ENCODE results near the gene DCUN1D2.
"Not testable (repeated sequence)": the region's sequence is repeated elsewhere in the genome, so short reads cannot be mapped to it uniquely, and the experiment has no call there.

Gene DCUN1D2

DNA sequence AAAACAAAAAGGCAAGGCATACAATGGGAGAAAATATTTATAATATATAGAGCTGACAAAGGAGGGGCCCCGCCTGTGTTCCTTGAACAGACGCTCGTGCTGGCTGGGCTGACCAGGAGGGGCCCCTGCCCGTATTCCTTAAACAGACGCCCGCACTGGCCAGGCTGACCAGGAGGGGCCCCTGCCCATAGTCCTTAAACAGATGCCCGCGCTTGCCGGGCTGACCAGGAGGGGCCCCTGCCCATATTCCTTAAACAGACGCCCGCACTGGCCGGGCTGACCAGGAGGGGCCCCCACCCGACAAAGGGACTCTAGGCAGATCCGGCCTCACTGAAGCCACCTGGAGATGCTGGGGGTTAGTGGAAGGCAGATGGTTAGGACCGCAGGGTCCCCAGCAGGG is 46.5 kb downstream of the DCUN1D2 start:
- no peak for DNase-seq

DNA sequence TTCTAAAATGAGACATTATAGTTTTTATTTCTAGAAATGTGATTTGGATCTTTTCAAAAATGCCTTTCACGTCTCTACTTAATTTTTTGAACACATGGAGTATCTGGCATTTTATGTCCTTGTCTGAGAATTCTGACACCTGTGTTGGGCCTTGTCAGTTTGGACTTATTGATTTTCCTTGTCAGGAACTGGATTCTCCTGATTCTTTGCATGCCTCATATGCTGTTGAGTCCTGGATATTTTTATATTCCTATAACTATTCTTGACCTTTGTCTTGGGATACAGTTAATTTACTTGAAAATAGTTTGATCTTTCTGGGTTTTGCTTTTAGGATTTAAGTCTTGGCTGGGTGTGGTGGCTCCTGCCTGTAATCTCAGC is 47.5 kb downstream of the DCUN1D2 start:
- DNase-seq, result no peak

DNA sequence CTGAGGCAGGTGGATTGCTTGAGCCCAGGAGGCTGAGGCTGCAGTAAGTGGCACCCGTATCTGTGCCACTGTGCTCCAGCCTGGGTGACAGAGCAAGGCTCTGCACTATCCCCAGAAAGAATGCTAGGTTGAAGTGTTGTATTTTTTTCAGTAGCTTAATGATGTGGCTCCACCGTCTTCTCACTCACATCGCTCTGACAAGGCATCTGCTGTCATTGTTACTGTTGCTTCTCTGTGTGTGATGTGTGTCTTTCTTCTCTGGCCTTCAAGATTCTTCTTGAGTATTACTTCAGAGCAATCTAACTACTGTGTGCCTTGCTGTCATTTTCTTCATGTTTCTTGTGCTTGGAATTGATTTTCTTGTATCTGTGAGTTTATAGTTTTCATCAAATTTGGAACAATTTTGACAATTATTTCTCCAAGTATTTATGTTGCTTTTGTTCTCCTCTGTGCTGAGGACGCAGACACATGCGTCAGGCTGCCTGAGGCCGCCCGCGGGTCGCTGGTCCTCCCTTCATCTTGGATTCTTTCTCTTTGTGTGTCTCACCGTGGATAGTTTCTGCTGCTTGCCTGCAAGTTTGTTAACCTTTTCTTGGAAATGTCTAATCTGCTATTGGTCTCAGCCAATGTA is 48.0 kb downstream of the DCUN1D2 start:
- no peak for DNase-seq

DNA sequence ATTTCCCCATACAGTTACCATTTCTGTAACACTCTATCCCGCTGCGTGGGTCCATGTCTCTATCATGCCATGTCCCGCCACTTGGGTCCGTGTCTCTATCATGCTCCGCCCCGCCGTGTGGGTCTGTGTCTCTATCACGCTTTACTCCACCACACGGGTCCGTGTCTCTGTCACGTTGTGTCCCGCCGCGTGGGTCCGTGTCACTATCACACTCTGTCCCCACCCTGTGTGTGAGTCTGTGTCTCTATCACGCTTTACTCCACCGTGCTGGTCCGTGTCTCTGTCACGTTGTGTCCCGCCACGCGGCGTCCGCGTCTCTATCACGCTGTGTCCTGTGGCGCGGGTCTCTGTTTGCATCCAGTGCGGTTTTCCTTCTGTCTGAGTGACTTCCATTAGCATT is 48.9 kb downstream of the DCUN1D2 start:
- DNase-seq, result no peak

DNA sequence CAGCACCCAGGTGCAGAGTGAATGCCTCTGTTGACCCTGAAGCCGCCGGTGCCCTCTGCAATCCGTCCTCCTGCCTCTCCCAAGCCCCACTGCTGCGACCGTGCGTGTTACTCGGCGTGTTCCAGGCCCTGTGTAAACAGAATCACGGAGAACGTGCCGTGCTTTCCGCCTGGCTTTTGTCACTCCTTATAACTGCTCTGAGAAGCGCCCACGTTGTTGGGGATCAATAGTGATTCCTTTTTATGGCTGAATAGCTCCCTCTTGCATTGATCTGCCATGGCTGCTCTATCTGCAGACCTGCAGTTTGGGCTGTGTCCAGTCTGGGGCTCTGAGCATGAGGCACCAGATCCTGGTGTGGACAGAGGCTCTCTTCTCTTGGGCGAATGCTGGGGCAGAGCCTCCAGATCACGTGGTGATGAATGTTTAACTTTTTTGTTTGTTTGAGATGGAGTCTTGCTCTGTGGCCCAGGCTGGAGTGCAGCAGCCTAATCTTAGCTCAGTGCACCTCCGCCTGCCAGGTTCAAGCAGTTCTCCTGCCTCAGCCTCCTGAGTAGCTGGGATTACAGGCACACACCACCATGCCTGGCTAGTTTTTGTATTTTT is 53.0 kb downstream of the DCUN1D2 start:
- DNase-seq, result no peak

DNA sequence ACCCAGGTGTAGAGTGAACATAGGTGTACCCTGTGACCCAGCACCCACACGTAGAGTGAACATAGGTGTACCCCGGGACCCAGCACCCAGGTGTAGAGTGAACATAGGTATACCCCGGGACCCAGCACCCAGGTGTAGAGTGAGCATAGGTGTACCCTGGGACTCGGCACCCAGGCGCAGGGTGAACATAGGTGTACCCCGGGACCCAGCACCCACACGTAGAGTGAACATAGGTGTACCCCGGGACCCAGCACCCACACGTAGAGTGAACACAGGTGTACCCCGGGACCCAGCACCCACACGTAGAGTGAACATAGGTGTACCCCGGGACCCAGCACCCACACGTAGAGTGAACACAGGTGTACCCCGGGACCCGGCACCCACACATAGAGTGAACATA is 53.6 kb downstream of the DCUN1D2 start:
- not testable (repeated sequence) for DNase-seq

DNA sequence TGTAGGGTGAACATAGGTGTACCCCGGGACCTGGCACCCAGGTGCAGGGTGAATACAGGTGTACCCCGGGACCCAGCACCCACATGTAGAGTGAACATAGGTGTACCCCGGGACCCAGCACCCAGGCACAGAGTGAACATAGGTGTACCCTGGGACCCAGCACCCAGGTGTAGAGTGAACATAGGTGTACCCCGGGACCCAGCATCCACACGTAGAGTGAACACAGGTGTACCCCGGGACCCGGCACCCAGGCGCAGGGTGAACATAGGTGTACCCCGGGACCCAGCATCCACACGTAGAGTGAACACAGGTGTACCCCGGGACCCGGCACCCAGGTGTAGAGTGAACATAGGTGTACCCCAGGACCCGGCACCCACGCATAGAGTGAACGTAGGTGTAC is 54.6 kb downstream of the DCUN1D2 start:
- DNase-seq, result not testable (repeated sequence)

DNA sequence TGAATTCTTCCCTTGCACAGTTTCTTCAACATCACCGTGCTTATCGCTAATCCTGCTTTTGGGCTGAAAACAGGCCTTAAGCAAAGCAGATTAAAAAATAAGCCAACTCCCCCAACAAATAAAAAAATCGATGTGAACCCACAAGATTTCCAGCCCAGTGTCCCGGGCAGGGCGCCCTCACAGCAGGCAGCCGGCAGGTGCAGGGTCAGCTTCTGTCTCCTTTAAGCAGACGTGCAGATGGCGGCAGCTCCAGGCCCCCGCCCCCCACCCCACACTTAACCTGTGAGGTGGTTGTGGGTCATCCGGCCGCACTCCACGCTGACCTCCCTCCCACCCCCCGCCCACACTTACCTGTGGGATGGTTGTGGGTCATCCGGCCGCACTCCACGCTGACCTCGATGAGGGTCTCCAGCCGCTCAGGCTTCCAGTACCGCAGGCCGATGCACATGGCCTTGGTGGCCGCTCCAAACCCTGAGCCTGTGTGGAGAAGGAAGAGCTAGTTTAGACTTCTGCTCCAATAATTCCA is 57.1 kb downstream of the DCUN1D2 start:
- no peak for DNase-seq

DNA sequence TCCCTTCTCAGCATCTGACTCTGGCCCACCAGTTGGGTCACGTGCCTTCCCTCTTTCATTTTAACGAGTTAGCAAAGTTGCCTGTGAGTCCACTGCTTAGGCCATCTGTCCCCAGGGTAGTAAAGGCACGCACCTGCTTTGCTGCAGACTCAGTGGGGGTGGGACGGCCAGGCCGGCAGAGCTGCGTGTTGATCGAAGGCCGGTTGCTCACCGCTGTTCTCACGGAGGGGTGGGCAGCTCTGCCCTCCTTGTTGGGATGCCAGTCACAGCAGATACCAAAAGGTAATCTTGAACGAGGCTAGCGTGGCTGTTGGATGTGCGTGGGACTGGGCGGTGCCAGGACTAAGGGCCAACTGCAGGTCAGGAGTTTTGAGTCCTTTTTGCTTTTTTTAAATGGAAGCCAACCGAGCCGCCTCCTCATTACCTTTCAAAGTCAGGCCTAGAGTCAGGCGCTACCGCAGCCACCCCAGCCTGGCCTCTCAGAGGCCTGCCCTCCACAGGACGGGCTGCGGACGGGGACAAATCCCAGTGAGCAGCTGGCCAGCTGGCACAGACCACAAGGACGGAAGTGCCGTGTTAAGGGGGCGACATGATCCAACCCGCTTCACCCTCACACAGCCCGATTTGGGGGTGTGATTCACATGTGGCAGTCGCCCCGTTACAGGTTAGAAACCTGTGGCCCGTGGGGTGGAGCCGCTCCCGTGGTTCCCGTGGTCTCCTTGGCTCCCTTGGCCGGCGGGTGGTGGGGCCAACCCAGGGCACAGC is 57.8 kb downstream of the DCUN1D2 start:
- DNase-seq, result no peak

DNA sequence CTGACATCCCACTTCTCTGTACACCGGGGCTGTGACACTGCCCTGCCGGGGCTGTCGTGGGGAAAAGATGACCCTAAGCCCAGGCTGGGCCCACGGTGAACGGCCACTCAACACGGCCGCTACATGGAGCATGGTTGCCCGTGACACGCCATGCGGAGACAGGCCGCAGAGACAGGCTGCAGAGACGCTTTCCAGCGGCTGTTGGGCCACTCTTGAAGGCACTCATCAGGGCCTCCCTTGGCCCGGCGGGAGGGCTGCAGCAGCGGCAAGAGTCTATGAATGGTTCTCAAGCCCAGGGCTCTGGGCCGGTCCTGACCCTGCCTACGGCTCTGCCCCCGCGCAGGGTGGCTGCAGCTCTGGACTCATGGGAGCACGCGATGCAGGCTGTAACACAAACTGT is 59.3 kb downstream of the DCUN1D2 start:
- no peak for DNase-seq

DNA sequence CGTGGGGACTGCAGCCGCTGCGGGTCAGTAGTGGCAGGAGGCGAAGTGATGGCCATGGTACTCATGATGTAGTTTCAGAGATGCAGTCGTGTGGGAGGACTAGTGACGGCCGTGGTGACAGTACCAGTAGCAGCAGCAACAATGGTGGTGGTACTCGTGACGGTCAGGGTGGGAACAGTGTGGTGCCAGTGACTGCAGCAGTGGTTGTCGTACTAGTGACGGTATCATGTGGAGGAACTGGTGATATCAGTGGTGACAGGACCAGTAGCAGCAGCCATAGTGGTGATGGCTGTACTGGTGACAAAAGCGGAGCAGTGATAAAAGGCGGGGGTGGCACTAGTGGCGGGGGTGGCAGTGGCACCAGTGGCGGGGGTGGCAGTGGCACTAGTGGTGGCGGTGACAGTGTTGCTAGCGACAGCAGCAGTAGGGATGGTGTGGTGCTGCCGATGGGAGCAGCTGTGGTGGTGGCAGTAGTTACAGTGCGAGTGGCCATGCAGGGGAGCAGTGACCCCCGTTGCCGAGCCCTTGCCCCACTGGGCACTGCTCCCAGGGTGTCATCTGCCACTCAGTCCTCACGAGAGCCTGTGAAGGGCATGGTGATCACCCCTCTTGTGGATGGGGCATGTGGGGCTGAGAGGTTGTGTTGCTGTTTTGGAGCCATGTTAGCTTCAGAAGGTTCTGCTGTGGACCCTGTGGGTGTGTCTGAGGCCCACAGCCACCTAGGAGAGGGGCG is 60.0 kb downstream of the DCUN1D2 start:
- no peak for DNase-seq

DNA sequence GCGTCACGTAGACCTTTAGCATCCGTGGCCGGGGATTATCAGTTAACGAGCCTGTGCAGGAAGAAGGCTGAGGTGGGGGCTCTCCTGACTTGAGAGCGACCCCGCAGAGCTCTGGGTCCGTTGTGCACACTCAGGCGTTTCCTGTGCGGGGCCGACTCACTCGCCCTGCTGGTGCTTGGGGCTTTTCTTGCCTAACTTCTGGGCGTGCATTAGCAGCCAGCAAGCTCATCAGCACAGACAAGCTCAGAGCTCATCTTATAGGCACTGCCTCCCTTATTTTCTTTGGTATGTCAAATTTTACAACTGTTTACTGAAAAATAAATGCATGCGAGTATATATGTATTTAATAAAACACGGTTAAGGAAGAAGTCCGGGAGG is 60.9 kb downstream of the DCUN1D2 start:
- no peak for DNase-seq

DNA sequence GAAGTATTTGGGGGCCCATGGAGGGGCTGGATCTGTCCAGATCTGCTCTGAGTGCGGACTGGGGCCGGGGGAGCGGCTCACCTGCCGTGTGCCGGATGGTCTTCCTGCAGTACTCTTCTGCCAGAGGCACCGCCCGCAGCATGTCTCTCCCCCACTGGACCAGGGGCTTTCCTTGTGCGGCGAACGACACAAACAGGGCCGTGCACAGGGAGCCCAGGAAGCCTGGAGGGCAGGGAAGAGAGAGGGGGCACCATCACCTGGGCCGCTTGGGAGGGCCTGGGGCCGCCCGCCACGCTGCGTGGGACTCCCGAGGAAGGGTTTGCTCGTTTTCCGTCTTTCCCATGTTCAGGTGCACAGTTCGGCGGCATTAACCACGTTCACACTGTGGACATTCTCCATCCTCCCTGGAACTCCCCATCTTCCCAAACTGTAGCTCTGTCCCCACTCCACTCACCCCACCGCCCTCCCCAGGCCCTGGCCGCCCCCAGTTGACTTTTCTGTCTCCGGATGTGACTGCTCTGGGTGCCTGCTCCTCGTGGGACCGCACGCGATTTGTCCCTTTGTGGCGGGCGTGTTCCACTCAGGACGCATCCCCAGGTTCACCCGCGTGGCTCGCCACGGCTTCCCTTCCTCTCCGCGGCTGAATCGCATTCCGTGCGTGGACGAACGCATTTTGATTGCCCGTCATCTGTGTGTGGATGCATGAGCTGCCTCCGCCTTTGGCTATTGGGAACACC is 61.5 kb downstream of the DCUN1D2 start:
- no peak for DNase-seq

DNA sequence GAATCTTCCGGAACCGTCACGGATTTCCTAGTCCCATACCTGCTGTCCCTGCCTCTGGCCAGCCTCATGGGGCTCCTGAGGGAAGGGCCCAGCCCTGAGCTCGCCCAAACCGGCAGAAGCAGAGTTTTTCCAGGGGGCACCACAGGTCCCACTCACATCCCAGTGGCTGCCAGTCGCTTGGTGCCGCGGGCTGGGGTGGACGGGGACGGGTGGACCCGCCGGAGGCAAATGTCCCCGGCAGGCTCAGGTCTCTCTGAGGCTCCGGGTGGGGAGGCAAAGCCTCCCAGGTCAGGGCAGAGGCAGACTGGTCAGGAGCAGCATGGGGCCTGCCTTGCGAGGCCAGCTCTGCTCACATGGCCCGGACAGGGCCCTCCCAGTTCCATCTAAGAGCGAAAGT is 62.0 kb downstream of the DCUN1D2 start:
- no peak for DNase-seq

DNA sequence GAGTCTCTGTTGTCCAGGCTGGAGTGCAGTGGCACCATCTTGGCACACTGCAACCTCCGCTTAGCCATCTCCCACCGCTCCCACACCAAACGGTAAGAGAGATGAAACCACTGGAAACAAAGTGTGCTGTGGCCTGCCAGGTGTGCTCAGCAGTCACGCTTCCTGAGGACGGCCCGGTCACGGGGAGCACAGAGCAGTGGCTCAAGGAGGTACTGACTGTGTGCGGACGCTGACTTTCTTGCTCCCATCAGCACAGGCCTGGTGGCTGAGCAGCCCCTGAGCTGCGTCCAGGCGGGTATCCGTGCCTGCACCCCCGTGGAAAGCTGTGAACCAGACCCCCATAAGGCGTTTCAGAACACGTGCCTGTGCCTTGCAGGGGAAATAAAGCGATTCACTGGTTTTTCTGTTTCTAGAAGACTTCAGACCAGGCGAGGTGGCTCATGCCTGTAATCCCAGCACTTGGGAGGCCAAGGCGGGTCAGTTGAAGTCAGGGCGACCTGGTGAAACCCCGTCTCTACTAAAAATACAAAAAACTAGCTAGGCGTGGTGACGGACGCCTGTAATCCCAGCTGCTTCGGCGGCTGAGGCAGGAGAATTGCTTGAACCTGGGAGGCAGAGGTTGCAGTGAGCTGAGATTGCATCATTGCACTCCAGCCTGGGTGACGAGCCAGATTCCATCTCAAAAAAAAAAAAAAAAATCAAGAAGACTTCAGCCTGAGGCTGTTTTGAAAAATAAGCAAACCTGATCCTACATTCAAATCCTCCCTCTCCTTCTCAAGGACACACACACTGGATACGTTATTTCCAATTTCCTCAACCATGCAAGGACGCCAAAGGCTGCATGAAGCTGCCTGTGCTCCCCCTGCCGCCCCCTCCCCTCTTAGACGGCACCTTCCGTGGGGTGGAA is 62.7 kb downstream of the DCUN1D2 start:
- no peak for DNase-seq

DNA sequence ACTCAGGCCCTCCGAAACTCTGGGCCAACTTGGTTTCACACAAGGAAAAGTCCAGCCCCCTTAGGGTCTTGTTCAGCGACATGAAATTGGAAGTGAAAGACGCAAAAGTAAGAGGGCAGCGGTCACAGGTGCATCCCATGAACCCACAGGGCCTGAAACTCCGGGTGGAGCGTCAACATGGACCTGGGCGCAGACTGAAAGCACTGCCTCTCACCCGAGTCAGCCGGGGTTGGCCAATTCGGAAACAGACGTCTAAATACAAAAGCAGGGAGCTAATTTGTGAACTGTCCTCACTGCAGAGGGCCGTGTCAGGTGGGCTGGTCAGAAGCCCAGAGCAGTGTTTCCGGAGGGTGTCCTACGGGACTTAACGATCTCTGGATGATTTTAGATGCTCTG is 63.9 kb downstream of the DCUN1D2 start:
- no peak for DNase-seq

DNA sequence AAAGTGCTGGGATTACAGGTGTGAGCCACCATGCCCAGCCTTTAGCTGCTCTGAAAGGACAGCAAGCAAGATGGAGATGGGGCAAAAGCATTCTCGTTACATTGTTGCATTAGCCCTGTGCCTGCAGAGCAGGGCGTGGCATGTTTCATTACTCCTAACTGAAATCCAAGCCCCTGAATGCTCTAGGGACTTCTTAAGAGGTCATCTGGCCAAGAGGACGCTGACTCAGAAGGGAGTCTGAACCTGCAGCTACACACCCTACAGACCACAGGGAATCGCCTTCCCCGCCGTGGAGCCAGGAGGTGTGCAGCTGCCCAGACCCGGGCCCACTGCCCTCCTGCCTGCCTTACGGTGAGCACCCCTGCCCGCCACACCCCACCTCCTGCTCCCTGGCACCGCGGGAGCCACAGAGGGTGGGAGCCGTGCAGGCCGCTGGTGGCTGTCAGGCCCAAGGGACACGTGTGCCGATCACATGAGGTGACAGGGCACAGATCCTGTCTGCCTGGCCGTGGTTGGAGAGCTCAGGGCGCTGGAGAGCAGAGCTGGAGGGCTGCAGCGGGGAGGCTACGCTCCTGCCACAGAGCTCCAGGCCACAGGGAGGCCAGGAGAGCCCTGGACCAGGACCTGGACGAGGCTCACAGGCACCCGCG is 64.4 kb downstream of the DCUN1D2 start:
- DNase-seq, result no peak

DNA sequence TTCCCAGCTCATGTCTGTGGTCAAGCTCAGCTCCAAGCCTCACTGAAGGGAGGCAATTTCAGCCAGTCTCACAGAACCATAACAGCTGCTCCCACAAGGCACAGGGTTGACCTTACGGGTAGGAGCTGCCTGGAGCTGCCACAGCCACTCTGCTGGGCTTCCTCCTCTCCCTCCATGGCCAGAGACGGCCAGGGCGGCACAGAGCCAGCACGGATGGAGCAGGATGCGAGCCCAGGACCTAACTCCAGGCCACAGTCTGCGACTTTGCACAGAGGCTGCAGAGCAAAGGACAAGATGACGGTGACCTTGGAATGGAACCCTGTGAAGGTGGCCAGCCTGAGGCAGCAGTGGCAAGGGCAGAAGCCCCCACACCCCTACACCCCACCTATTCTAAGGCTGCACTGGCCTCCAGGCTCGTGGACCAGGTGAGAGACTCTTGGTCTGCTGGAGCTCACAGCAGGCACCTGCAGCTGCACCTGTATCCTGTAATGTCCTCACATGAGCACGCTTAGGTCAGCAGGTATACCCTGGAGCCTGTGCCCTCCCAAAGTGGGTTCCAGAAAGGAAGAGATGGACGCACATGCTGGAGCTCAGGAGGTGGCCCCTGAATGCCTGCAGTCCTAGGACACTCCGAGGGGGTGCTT is 66.9 kb downstream of the DCUN1D2 start:
- no peak for DNase-seq

DNA sequence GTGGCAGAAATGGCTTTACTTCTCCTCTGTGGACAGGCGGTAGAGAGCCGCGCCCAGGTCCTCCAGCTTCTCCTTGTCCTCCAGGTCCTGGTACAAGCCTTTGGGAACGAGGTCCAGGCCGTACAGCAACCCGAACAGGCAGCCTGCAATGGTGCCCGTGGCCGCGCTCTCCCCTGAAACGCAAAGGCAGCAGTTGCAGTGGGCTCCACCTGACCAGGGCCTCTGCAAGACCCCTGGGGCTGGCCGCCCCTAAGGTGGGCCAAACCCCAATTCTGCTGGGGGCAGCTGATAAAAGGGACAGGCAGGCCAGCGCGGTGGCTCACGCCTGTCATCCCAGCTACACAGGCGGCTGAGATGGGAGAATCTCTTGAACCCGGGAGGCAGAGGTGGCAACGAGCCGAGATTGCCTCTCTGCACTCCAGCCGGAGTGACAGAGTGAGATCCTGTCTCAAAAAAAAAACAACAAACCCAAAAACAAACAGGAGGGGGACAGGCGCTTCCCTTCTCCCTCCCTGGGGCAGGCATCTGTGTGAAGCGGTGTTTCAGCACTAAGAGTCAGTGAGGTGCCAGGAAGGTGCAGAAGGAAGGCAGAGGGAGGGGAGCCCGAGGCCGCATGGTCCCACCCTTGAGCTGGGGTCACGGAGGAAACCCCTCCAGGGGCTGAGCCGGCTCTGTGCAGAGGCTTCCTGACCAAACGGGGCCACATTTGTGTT is 67.5 kb downstream of the DCUN1D2 start:
- DNase-seq, result no peak

DNA sequence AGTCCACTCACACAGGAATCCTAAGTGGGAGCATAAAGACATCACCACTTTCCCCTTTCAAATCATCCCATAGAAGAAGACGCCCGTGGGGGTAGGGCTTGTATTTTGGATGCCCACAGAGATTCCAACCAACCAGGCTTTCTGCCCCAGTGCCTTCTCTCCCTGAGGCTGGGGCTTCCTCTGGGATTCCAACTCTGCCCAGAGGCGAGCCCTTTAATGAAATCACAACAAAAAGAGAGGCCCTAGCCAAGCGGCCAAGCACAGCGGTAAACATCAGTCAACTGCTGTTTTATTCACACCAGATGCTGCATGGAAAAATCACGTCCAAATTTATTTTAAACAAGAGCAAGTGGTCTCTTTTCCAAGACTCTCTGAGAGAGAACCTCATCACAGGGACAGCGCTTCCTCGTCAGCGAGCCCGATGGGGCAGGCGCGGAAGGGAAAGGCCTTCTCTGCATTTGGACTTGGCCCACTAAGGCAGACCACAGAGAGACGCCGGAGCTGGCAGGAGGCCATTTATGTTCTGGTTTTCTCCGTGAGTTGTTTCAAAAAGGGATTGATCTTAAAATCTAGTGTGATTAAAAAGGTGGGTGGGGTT is 68.7 kb downstream of the DCUN1D2 start:
- DNase-seq, result no peak

Data from 8988T (cell line).